ENCODE results near the gene MPZ.
A peak's percentile ranks its signal among the peaks of the same experiment; 100 is the strongest.

Gene MPZ

GRCh38 chr1:161304927-161305866 lies 4.6 kb downstream of the MPZ start (continued):
- peak; percentile 69 for TF ChIP-seq ZNF341 (tag by site-specific recombination; IDR thresholded peaks at IDR 0.05; ENCODE audit: low read depth)

- no peaks in the 10 kb centered on the region for H3K36me3 ChIP-seq (ENCODE audit: control insufficient read depth in 2 of 2, insufficient read depth in 1 of 2, low read length in 2 of 2)
- H3K4me1 ChIP-seq (ENCODE audit: control insufficient read depth, insufficient read depth, low read length) = peaks cover 6% of the 10 kb centered on the region
- POLR2A ChIA-PET = no interaction called here
- TF ChIP-seq, protein P1, sequence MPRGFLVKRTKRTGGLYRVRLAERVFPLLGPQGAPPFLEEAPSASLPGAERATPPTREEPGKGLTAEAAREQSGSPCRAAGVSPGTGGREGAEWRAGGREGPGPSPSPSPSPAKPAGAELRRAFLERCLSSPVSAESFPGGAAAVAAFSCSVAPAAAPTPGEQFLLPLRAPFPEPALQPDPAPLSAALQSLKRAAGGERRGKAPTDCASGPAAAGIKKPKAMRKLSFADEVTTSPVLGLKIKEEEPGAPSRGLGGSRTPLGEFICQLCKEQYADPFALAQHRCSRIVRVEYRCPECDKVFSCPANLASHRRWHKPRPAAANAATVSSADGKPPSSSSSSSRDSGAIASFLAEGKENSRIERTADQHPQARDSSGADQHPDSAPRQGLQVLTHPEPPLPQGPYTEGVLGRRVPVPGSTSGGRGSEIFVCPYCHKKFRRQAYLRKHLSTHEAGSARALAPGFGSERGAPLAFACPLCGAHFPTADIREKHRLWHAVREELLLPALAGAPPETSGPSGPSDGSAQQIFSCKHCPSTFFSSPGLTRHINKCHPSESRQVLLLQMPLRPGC (tag by site-specific recombination; IDR thresholded peaks at IDR 0.05) = no peak
- TF ChIP-seq PRDM1 (tag by site-specific recombination; IDR thresholded peaks at IDR 0.05) (no peak), PBX3 (CRISPR knock-in tag; IDR thresholded peaks at IDR 0.05) (no peak), ZNF280C (tag by site-specific recombination; IDR thresholded peaks at IDR 0.05) (no peak), GLIS1 (tag by site-specific recombination; IDR thresholded peaks at IDR 0.05) (no peak), MEIS1 (CRISPR knock-in tag; IDR thresholded peaks at IDR 0.05; ENCODE audit: borderline replicate concordance) (no peak), ZNF48 (tag by site-specific recombination; IDR thresholded peaks at IDR 0.05) (no peak), ZNF571 (tag by site-specific recombination; IDR thresholded peaks at IDR 0.05) (no peak), HOXC10 (CRISPR knock-in tag; IDR thresholded peaks at IDR 0.05) (no peak), PATZ1 (tag by site-specific recombination; IDR thresholded peaks at IDR 0.05) (no peak), ZNF670 (tag by site-specific recombination; IDR thresholded peaks at IDR 0.05; ENCODE audit: low read depth) (no peak), ELK4 (IDR thresholded peaks at IDR 0.05; ENCODE audit: borderline replicate concordance, low read depth, low read length) (no peak), ZNF416 (tag by site-specific recombination; IDR thresholded peaks at IDR 0.05) (no peak)
- TF ChIP-seq, protein P2, sequence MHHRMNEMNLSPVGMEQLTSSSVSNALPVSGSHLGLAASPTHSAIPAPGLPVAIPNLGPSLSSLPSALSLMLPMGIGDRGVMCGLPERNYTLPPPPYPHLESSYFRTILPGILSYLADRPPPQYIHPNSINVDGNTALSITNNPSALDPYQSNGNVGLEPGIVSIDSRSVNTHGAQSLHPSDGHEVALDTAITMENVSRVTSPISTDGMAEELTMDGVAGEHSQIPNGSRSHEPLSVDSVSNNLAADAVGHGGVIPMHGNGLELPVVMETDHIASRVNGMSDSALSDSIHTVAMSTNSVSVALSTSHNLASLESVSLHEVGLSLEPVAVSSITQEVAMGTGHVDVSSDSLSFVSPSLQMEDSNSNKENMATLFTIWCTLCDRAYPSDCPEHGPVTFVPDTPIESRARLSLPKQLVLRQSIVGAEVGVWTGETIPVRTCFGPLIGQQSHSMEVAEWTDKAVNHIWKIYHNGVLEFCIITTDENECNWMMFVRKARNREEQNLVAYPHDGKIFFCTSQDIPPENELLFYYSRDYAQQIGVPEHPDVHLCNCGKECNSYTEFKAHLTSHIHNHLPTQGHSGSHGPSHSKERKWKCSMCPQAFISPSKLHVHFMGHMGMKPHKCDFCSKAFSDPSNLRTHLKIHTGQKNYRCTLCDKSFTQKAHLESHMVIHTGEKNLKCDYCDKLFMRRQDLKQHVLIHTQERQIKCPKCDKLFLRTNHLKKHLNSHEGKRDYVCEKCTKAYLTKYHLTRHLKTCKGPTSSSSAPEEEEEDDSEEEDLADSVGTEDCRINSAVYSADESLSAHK (tag by site-specific recombination; IDR thresholded peaks at IDR 0.05) = no peak
- TF ChIP-seq, protein P3, sequence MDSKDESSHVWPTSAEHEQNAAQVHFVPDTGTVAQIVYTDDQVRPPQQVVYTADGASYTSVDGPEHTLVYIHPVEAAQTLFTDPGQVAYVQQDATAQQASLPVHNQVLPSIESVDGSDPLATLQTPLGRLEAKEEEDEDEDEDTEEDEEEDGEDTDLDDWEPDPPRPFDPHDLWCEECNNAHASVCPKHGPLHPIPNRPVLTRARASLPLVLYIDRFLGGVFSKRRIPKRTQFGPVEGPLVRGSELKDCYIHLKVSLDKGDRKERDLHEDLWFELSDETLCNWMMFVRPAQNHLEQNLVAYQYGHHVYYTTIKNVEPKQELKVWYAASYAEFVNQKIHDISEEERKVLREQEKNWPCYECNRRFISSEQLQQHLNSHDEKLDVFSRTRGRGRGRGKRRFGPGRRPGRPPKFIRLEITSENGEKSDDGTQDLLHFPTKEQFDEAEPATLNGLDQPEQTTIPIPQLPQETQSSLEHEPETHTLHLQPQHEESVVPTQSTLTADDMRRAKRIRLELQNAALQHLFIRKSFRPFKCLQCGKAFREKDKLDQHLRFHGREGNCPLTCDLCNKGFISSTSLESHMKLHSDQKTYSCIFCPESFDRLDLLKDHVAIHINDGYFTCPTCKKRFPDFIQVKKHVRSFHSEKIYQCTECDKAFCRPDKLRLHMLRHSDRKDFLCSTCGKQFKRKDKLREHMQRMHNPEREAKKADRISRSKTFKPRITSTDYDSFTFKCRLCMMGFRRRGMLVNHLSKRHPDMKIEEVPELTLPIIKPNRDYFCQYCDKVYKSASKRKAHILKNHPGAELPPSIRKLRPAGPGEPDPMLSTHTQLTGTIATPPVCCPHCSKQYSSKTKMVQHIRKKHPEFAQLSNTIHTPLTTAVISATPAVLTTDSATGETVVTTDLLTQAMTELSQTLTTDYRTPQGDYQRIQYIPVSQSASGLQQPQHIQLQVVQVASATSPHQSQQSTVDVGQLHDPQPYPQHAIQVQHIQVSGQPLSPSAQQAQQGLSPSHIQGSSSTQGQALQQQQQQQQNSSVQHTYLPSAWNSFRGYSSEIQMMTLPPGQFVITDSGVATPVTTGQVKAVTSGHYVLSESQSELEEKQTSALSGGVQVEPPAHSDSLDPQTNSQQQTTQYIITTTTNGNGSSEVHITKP (tag by site-specific recombination; IDR thresholded peaks at IDR 0.05) = no peak
- H3K27ac ChIP-seq (ENCODE audit: extremely low read depth, low read depth, low read length) = no peak overlapping the region
- no peak overlapping the region for H3K4me3 ChIP-seq (ENCODE audit: low read depth, low read length)
- CTCF ChIA-PET = interaction anchor here (0.6 kb wide), 1 partner anchor 14 kb away, joined by 3 read pairs; no protein-coding TSS in a partner anchor
- H3K9me3 ChIP-seq (ENCODE audit: control insufficient read depth, insufficient read depth, low read depth, low read length) = no peaks in the 10 kb centered on the region
These were observed 9.3 kb downstream of the MPZ start for GRCh38 chr1:161300478-161300877.
